GM19452 (cell line): ENCODE results near the gene DOCK2.
"Not testable (repeated sequence)": the region's sequence is repeated elsewhere in the genome, so short reads cannot be mapped to it uniquely, and the experiment has no call there.

ENCODE experiments used
- ATAC-seq: cut with Tn5 transposase; IDR thresholded peaks from one replicate; pipeline ENCODE4 v1.9.1; 2021; ENCODE audit not compliant: unreplicated experiment

The DOCK2 gene

DNA sequence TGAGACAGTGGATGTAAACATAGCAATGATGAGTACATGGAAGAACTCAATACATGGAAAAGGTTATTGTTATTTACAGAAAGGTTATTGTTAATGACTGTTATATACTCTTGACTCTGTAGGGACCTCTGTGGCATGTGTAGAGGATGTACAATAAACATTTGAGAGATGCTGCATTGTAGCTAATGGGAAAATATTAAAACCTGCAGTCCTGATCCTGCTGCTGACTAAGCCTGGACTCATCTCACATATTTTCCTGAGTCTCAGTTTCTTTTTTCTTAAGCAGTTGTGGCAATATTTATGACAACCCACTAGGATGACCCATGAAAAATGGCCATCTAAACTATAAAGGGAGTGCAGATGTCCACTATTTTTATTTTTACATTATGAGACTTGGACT lies 75.4 kb downstream of the DOCK2 start:
- ATAC-seq: no peak

DNA sequence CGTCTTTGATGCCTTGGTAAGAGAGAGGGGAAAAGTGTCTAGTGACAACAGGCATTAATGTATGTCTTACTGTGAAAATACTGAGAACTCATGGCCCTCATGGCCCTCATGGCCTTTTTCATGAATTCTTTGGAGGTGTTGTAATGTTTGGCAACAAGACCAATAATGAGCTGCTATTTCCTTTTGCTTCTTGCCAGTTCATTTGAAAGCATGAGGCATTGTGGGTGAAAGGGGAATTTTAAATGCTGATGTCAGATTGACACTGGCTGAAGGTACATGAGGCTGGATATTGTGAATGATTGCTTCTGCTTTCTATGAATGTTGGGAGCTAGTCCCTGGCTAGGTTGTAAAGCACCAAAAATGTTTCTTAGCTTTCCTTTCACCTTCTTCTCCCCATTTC lies 79.2 kb downstream of the DOCK2 start:
- no peak for ATAC-seq

- no peak for ATAC-seq
Observed at GRCh38 chr5:169717288-169717687, 80.2 kb downstream of the DOCK2 start.

DNA sequence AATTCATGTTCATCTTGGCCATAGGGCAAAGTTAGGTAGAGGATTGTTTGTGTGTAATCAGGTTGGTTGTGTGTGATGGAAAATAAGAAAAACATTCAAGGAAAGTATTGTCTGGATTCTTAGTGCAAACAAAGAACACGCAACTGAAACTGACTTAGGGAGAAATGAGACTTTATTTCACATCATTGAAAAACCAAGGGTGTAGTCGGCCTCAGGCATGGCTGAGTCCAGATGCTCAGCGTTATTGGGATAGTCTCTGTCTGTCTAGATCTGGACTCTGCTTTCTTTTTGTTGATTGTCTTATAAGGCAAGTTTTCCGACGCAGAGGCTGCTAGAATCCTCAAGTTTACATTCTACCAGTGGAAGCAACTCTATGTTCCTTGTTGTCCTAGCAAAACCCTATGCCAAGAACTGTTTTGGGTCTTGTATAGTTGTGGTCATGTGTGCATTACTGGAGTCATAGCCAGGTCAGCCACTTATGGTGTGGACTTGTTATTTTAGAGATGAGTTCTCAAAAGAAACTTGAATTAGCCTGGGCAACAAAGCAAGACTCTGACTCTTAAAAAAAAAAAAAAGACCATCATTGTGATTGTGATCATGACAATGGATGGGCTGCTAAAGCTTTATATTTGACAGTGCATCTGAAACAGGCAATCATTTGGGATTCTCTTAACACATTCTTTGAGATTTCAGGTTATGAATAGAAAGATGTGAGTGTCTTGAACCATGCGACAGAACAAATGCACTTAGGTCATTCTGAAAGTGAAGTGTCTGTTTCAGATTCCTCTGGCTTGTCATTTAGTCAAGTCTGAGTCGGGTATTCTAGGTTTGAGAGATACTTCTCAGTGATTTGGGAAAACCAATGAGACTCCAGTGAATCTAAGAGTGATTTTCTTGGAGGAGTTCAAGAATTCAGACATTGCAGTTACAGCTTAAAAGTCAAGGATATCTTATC lies 82.6 kb downstream of the DOCK2 start:
- peak; percentile 63 for ATAC-seq

DNA sequence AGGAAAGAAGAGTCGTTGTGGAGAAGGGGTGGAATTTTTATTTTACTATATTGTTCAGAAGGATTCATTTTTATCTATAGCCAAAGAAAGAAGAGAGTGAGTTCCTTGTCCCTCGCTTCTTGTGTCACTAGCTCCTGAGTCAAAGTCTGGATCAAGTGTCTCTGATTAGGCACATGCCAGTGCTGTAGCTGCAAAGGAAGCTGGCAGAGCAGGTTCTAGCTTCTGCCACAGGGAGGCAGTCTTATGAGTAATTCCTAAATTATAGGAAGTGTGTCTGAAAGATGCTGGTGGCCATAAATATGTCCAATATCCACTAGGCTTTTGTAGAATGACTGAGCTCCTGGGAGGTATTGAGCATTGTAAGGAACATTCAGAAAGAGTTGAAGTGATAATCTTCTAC lies 84.7 kb downstream of the DOCK2 start:
- no peak for ATAC-seq

DNA sequence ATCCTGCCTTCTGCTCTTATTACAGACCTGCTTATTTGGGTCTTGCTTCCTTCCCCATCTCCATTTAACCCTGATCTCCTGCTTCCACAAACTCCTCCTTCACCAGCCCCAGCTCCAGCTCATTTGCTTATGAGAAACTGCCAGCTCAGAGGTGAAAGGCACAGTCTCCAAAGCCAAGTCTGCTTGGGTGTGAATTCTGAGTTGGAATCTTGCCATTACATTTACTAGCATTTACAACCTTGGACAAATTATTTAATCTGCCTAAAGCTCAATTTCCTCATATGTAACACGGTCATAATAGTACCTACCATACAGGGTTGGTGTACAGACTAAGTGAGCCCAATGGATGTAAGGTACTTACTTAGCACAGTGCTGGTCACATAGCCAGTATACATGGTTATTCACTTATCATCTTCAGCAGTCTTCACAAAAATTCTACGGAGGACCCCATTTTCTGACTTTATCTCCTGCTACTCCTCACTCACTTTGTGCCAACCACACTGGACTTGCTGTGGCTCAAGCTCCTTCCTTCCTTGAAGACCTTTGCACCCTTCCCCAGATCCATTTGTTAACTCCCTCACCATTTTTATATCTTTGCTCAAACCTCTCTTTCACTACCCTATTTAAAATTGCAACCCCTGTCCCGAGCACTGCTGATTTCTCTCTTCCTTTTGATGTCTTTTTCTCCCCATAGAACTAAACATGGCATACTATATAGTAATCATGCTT lies 86.2 kb downstream of the DOCK2 start:
- ATAC-seq: no peak

DNA sequence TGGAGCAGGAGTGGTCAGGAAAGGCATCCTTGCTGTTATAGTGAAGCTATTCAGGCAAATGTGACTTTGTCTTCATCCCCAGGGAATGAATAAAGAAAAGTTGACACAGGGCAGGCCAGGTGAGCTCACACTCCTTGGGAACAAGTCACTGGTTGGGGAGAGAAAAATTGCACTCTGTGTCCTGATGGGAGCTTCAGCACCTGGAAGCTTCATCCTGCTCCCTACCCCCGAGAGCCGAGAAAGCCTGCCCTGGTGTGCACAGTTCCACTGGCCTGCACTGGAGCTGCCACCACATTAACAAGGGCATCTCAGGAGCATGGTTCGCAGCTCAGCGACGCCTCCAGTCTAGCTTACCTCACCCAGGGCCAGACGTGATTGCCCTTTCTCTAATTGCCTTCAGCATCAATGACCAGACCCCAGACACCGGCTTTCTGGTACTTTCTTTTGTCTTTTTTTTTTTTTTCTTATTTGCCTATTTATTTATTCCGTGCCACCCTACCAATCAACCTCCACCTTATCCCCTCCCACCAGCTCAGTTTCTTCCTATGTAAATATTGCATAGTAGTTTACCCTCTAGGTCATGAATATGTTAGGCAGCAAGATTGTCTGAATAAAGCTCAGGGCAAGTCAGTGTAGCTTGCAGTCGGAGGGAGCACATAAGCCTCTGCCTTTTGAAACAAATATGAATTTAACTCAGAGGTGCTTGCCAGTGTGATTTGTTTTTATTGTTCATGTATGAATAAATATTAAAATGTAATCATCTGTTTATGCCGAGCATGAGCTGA lies 87.4 kb downstream of the DOCK2 start:
- no peak for ATAC-seq

DNA sequence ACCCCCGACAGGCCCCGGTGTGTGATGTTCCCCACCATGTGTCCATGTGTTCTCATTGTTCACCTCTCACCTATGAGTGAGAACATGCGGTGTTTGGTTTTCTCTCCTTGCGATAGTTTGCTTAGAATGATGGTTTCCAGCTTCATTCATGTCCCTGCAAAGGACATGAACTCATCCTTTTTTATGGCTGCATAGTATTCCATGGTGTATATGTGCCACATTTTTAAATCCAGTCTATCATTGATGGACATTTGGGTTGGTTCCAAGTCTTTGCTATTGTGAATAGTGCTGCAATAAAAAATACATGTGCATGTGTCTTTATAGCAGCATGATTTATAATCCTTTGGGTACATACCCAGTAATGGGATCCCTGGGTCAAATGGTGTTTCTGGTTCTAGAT lies 88.6 kb downstream of the DOCK2 start:
- not testable (repeated sequence) for ATAC-seq

DNA sequence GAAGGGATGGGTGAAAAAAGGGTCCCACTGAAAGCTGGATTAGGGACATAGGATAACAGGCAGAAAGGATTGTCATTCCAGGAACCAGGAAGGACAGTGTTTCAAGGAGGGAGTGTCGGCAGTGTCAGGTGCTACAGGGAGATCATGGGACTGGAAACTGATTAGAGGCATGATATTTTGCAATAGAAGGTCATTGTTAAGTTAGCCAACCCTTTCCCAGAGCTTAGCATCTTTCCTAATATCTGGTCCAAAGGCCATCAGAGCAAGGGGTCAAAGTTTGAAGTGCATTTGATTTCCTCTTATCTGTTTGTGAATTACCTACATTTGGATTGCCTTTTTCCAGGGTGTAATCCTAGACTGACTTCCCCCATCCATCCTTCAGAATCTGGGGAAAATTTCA lies 91.3 kb downstream of the DOCK2 start:
- no peak for ATAC-seq

GRCh38 chr5:169731221-169731620 lies 94.1 kb downstream of the DOCK2 start:
- no peak for ATAC-seq

DNA sequence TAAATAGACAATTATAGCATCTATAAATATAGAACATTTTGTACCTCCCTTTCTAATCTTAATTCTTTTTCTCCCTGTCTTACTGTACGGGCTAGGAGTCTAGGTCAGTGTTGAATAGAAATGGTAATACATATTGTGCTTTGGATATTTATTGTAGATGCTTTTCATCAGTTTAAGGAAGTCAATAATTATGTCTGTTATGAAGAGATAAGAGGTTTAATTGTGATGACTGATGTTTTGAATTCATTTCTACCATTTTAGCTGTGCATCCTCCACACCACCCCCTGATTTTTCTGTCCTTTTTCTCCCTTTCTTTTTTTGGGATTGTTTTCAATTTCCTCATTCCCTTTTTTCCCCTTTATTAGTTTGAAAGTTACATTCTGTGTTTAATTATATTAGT lies 95.8 kb downstream of the DOCK2 start:
- no peak for ATAC-seq

- no peak for ATAC-seq
Observed at GRCh38 chr5:169735913-169736312, 98.8 kb downstream of the DOCK2 start.

DNA sequence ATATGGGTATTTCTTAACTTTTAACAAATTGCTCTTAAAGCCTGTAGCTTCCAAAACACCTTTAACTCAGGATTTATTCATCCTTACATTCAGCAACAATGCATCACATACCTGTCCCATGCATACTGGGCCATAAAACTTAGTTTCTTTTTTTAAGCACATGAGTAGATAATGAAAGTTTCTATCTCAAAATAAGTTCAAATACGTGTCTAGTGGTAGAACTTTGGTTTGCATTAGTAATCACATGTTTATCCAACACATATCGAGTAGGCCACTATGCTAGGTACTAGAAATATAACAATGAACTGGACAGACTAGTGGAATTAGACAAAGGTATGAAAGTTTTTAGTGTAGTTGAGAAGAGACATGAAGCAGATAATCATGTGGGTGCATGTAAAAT lies 99.6 kb downstream of the DOCK2 start:
- no peak for ATAC-seq

GRCh38 chr5:169740435-169740834 lies 103.4 kb downstream of the DOCK2 start:
- no peak for ATAC-seq

- ATAC-seq: no peak
Observed at GRCh38 chr5:169742771-169743296, 105.8 kb downstream of the DOCK2 start.

DNA sequence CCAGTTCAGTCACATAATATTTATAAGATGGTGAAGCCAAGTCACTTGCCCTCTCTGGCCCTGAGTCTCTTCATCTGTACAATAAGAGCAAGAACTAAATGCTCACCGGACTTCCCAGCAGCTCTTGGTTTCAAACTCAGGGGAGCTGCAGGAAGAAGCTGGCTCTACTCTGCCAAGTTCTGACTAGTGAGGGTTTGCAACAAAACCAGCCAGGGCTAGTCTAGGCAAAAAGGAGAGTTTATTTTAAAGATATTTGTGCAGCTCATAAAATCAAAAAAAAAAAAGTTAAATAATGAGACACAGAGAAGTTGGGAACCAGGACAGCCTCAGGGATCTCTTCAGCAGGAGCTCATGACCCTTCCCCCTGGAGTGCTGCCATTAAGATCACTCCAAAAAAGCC lies 107.3 kb downstream of the DOCK2 start:
- ATAC-seq: no peak

DNA sequence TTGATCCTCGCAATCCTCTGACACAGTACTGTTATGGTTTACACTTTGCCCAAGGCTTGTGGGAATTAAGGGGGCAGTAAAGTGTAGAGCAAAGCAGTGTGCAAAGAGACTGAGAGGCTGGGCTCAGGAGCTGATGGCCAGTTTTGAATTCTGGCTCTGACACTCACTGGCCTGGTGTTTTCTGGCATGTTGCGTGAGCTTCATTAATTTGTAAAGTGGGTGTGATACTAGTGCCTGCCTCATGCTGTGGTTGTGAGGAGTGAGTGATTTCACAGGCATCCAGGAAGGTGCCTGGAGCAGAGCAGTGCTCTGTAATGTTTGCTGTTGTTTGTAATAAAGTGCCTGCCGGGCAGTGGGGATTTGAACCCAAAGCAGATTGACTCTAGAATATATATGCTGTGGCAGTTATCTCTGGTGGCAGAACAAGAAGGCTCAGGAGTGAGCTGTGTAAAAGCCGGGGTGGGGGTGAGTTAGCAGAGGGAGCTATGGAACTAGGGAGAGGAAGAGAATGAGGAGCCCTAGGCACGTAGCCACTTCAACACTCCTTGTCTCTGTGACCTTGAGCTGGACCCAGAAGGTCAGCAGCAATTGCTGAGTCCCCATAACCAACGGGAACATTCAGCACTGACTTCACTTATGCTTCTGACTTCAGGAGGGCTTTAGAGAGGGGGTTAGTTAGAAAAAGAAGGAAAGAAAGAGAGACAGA lies 108.5 kb downstream of the DOCK2 start:
- no peak for ATAC-seq

GRCh38 chr5:169746147-169746694 lies 109.1 kb downstream of the DOCK2 start:
- ATAC-seq: no peak

DNA sequence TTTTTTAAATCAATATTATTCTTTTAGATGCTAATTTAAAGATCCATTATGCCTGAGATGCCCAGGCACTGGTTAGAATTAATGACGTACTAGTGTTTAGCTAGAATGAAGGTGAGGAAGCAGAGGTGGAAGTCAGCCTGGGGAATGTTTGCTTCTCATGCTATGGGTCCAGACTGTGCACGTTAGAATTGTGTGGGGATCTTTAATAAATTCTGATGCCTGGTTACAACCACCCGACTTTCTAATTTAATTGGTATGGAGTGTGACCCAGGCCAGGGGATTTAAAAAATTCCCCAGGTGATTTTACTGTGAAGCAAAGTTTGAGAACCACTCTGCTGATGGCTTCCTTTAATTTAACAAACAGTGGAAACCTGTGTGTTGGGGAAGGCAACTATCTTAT lies 111.1 kb downstream of the DOCK2 start:
- ATAC-seq: no peak

- ATAC-seq: no peak
Observed at GRCh38 chr5:169749295-169749694, 112.2 kb downstream of the DOCK2 start.
